ENCODE data around the gene UBE2I. TPM values are rescaled to one million over a fixed set of nuclear protein-coding genes. Genes with fewer than 3 reads are reported as not detected.

The UBE2I gene
- total RNA-seq, 1 donor from 2014 or later = 105 TPM

- no peaks in the 10 kb centered on the region for H3K9me3 Mint-ChIP-seq (ENCODE audit: low read depth)
- H3K4me1 Mint-ChIP-seq (ENCODE audit: low read depth) = no peaks in the 10 kb centered on the region
- peaks cover 28% of the 10 kb centered on the region for H3K36me3 Mint-ChIP-seq (ENCODE audit: low read depth)
- H3K4me3 Mint-ChIP-seq (ENCODE audit: unreplicated experiment) = no peak overlapping the region
- no peaks in the 10 kb centered on the region for H3K27me3 Mint-ChIP-seq (ENCODE audit: low read depth)
- no peak for TF ChIP-seq CTCF (IDR thresholded peaks at IDR 0.05)
- DNase-seq (ENCODE audit: low spot score) = no peak
- H3K27ac Mint-ChIP-seq (ENCODE audit: unreplicated experiment) = no peak overlapping the region
Observed at GRCh38 chr16:1322407-1322806, 13.0 kb downstream of the UBE2I start.

- DNase-seq (ENCODE audit: low spot score) = no peak
- H3K27me3 Mint-ChIP-seq (ENCODE audit: low read depth) = no peaks in the 10 kb centered on the region
- peaks cover 18% of the 10 kb centered on the region for H3K36me3 Mint-ChIP-seq (ENCODE audit: low read depth)
Observed at GRCh38 chr16:1323296-1324239, 14.1 kb downstream of the UBE2I start.

GRCh38 chr16:1324286-1324826 is 14.9 kb downstream of the UBE2I start:
- peaks cover 16% of the 10 kb centered on the region for H3K36me3 Mint-ChIP-seq (ENCODE audit: low read depth)
- no peak overlapping the region for H3K4me3 Mint-ChIP-seq (ENCODE audit: unreplicated experiment)
- no peaks in the 10 kb centered on the region for H3K9me3 Mint-ChIP-seq (ENCODE audit: low read depth)
- DNase-seq (ENCODE audit: low spot score) = no peak
- no peaks in the 10 kb centered on the region for H3K27me3 Mint-ChIP-seq (ENCODE audit: low read depth)
- H3K27ac Mint-ChIP-seq (ENCODE audit: unreplicated experiment) = no peak overlapping the region
- TF ChIP-seq CTCF (IDR thresholded peaks at IDR 0.05) = no peak
- no peaks in the 10 kb centered on the region for H3K4me1 Mint-ChIP-seq (ENCODE audit: low read depth)

More at GRCh38 chr16:1323296-1324239, 14.1 kb downstream of the UBE2I start:
- H3K27ac Mint-ChIP-seq (ENCODE audit: unreplicated experiment) = no peak overlapping the region
- no peaks in the 10 kb centered on the region for H3K9me3 Mint-ChIP-seq (ENCODE audit: low read depth)
- no peak for TF ChIP-seq CTCF (IDR thresholded peaks at IDR 0.05)
- H3K4me3 Mint-ChIP-seq (ENCODE audit: unreplicated experiment) = no peak overlapping the region
- no peaks in the 10 kb centered on the region for H3K4me1 Mint-ChIP-seq (ENCODE audit: low read depth)

GRCh38 chr16:1325261-1325660 is 15.8 kb downstream of the UBE2I start:
- no peak overlapping the region for H3K27ac Mint-ChIP-seq (ENCODE audit: unreplicated experiment)
- H3K36me3 Mint-ChIP-seq (ENCODE audit: low read depth) = peaks cover 9% of the 10 kb centered on the region
- no peaks in the 10 kb centered on the region for H3K9me3 Mint-ChIP-seq (ENCODE audit: low read depth)
- H3K4me1 Mint-ChIP-seq (ENCODE audit: low read depth) = no peaks in the 10 kb centered on the region
- no peak for DNase-seq (ENCODE audit: low spot score)
- no peak overlapping the region for H3K4me3 Mint-ChIP-seq (ENCODE audit: unreplicated experiment)
- no peaks in the 10 kb centered on the region for H3K27me3 Mint-ChIP-seq (ENCODE audit: low read depth)
- TF ChIP-seq CTCF (IDR thresholded peaks at IDR 0.05) = no peak

- Mint-ChIP-seq H3K4me1 (ENCODE audit: low read depth) (no peaks in the 10 kb centered on the region), H3K27me3 (ENCODE audit: low read depth) (no peaks in the 10 kb centered on the region), H3K27ac (ENCODE audit: unreplicated experiment) (no peak overlapping the region), H3K4me3 (ENCODE audit: unreplicated experiment) (no peak overlapping the region), H3K9me3 (ENCODE audit: low read depth) (no peaks in the 10 kb centered on the region), H3K36me3 (ENCODE audit: low read depth) (peaks cover 9% of the 10 kb centered on the region)
- TF ChIP-seq CTCF (IDR thresholded peaks at IDR 0.05) = no peak
- DNase-seq (ENCODE audit: low spot score) = no peak
Observed at GRCh38 chr16:1325673-1326371, 16.4 kb downstream of the UBE2I start.
